HG02870 (cell line): Measurements from ENCODE around the gene CR1.
"Not testable (repeated sequence)": the region's sequence is repeated elsewhere in the genome, so short reads cannot be mapped to it uniquely, and the experiment has no call there.

ENCODE experiments used
- ATAC-seq: cut with Tn5 transposase; IDR thresholded peaks from one replicate; pipeline ENCODE4 v1.9.1; 2021; ENCODE audit warnings: mild to moderate bottlenecking, moderate library complexity; ENCODE audit not compliant: unreplicated experiment

CR1 gene

DNA sequence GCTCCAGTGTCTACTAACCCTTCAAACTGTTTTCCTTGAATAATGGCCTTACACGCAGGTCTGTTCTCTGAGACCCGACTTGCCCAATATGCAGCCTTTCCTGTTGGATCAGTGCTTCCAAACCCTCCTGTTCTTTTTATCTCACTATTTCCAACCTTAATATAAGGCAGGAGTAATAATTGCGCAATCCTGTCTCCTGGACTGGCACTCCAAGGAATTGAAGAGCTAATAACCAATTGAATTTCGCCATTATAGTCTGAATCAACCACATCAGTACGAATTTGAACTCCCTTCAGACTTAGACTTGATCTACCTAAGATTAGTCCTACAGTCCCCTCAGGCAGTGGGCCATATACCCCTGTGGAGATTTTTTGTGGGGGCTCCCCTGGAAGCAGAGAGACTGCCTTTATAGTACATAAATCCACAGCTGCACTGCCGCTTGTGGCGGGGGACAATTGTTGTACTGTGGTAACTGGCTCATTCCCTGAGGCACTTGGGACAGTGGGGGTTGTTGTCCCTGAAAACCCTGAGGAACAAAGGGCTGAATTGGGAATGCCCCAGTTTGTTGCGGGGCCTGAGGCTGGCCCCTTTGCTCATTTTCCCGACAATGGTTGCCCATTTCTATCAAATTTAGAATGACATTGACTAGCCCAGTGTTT lies 142.7 kb downstream of the CR1 start:
- ATAC-seq: not testable (repeated sequence)

- ATAC-seq: not testable (repeated sequence)
These were observed 143.4 kb downstream of the CR1 start for GRCh38 chr1:207639362-207639761.

DNA sequence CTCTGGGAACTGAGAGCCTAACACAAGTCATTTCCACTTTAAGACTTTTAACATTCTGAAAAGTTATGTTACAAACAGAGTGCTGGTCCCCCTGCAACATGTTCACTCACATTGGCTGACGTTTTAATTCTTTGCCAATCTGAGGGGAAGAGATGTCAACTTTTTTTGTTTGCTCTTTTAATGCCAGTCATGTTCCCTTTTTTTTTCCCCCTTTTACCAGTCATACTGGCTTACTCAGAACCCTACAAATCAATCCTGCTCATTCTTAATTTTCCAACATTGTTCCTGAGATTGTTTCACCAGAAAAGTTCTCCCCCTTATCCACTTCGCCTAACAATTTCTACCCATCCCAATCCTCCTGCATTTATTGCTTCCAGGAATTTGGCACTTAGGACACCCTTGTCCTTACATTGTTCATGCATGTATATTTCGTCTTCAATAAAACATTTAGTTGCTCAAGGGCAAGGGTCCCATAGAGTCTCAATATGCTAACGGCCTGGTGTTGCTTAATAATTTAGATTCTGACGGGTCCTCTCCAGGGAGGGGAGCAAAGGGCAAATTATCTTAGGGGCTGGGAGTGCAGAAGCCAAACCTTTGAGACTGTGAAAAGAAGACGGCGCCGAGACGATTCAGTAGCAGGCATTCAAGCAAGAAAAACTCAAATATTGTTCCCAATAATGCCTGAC lies 148.4 kb downstream of the CR1 start:
- no peak for ATAC-seq

GRCh38 chr1:207644852-207645634 lies 149.1 kb downstream of the CR1 start, which contains the start of gene CR1L:
Gene CR1L (plus strand): TSS chr1:207645133. CDS start chr1:207645234, 101 bp downstream.
- no peak for ATAC-seq

GRCh38 chr1:207645635-207646081 lies 149.7 kb downstream of the CR1 start:
- ATAC-seq: no peak

DNA sequence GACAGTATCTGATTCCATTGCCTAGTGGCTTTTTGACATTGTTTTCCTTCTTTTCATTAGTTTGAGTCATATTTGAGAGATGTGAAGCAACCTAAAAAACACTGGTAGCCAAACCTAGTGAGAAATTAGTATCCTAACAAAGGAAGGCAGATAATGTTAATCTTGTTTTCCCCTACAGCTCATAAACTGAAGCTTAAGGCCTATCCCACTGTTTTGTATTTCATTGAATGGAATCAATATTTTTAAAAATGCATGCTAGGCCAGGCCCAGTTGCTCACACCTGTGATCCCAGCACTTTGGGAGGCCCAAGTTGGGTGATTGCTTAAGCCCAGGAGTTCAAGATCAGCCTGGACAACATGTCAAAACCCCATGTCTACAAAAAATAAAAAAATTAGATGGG lies 150.2 kb downstream of the CR1 start:
- no peak for ATAC-seq

GRCh38 chr1:207646944-207647579 lies 151.1 kb downstream of the CR1 start:
- no peak for ATAC-seq

GRCh38 chr1:207647671-207648333 lies 151.8 kb downstream of the CR1 start:
- no peak for ATAC-seq

DNA sequence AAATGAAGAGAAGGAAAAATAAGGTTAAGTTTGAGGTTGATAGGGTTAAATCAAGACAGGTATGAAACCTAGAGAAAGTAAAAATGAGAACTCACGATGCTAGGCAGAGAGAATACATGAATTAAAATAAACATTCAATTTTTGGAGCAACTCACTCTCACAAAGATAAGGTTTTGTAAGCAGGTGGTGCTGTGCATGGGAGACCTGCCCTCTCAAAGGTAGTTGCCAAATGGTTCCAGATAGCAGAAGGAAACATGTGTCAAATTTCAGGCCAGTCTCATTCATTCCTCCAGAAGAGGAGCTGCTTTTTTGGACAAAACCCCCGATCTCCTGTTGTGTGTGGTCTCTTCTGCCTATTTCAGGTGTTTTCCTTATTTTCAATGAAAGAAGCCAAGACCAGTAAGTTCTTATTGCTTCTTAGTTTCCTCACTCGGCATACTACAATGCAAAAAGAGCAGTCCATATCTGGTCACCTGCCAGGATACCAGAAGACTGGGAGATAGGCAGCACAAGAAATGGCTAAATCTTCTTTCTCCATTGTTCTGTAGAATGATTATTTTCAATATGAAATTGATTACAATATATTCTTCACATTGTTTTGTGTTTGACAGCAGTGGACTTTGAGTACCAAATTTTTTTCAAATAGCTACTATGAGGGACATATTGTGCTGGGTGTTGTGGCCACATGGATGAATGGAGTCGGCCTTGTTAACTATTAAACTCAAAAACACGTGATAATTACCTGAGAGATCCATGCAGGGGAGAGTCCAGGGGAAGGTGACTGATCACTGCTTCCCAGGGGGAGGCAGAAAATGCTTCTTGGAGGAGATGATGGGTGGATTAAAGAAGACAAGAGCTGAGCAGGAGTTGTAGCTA lies 152.6 kb downstream of the CR1 start:
- no peak for ATAC-seq

GRCh38 chr1:207649210-207649753 lies 153.3 kb downstream of the CR1 start:
- ATAC-seq: no peak

DNA sequence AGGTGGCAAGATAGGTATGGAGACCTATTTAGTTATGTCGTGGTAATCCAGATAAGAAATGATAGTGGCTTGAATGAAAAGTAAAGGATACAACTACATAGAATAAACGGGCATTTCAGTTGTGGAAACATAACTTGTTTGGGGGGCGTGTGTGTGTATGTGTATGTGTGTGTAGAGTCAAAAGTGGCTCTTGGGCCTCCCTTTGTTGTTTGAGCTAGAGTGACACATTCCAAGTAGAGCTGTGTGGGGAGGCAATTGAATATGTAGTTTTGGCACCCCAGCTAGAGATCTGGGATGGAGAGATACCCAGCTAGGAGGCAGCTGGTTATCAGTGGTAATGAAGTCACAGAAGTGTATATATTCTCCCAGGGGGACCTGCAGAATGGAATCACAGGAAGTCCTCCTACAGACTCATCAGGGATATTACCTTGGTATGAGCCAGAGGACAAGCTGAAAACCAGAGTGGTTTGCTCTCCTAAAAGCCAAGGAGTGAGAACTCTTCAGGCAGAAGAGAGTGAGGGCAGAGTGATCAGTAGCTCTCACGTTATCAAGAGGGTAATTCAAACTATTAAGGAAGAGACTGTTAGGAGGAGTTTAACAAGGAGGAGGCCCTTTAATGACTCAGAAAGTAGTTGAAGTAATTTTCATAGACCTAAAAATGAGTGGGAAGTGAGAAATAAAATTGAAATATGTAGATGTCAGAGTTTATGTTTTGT lies 154.1 kb downstream of the CR1 start:
- ATAC-seq: no peak

GRCh38 chr1:207651583-207651982 lies 155.6 kb downstream of the CR1 start:
- no peak for ATAC-seq

GRCh38 chr1:207654320-207654719 lies 158.4 kb downstream of the CR1 start:
- ATAC-seq: no peak

DNA sequence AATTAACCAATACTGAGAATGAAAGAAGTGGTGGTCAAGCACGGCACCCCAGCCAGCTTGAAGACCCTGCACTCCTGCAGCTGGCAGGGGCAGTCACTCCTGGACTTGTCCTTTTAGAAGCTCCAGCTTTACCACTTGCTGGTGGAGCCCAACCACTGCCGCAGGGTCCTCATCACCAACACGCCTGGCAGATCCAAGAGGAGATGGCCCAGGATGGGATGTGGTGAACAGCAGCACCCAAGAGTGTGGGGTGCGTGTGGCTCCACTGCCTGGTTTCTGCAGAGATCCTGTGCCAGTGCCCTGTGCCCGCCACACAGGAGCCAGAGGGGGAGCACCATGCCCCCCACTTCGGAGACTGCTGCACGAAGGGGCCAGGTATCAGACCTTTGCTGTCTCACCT lies 162.5 kb downstream of the CR1 start:
- no peak for ATAC-seq

DNA sequence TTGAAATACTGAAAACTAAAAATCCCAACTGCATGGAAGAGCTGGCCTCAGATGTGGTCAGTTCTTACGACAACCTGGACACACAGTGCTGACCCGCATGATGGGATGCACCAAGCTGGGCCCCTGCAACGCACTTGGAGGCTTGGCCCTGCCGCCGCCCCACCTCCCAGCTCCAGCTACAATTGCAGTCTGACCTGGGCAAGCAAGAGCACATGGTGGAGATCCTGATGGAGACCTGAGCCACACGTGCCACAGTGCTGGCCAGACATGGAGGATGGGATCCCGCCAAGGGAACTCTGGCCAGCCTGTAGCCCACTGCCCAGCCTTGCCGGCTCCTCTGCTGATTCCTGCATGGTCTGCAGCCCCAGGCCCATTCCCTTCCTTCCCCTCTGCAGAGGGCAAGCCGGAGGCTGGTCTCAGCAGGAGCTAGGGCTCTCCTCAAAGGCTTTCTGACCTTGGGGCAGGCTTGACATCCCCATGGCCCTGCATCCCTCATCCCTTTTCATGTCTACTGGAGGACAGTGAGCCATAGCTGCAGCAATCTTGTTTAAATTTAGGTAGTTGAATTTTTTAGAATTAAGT lies 163.0 kb downstream of the CR1 start:
- ATAC-seq: no peak

GRCh38 chr1:207659545-207660153 lies 163.7 kb downstream of the CR1 start:
- no peak for ATAC-seq

GRCh38 chr1:207661420-207661819 lies 165.5 kb downstream of the CR1 start:
- ATAC-seq: not testable (repeated sequence)

GRCh38 chr1:207666342-207666741 lies 170.4 kb downstream of the CR1 start:
- ATAC-seq: no peak
